HEK293 (cell line): ENCODE data around the gene MAP3K7CL.
A peak's percentile ranks its signal among the peaks of the same experiment; 100 is the strongest.

ENCODE experiments used
- KLF10 ChIP-seq: fragments of 450-650 bp; IDR thresholded peaks from 2 replicates; pipeline ENCODE4 v1.5.1; 2018; ENCODE audit warnings: missing biosample characterization, mild to moderate bottlenecking, missing genetic modification characterization
- SETDB1 ChIP-seq: IDR thresholded peaks from one replicate; pipeline ENCODE4 v1.6.1; 2017; ENCODE audit warnings: mild to moderate bottlenecking, low read length, moderate library complexity, mixed read lengths; ENCODE audit not compliant: insufficient read length
- TCF7L2 ChIP-seq: IDR thresholded peaks from 2 replicates; pipeline ENCODE4 v1.6.1; 2011; ENCODE audit warnings: low read depth, mild to moderate bottlenecking, inconsistent platforms, low read length, moderate library complexity, borderline replicate concordance
- YY2 ChIP-seq: fragments of 450-650 bp; formaldehyde crosslinking; IDR thresholded peaks from 2 replicates; pipeline ENCODE4 v1.5.1; 2016; ENCODE audit warnings: missing biosample characterization, missing genetic modification characterization
- ZNF10 ChIP-seq: fragments of 450-650 bp; formaldehyde crosslinking; IDR thresholded peaks from 2 replicates; pipeline ENCODE4 v1.5.1; 2017; ENCODE audit warnings: missing biosample characterization, missing genetic modification characterization
- ZNF239 ChIP-seq: fragments of 450-650 bp; formaldehyde crosslinking; IDR thresholded peaks from 2 replicates; pipeline ENCODE4 v1.5.1; 2016; ENCODE audit warnings: missing biosample characterization, missing genetic modification characterization
- ZNF335 ChIP-seq: fragments of 450-650 bp; formaldehyde crosslinking; conservative IDR thresholded peaks from 2 replicates; pipeline ENCODE4 v1.5.1; 2016; ENCODE audit warnings: missing biosample characterization, missing genetic modification characterization
- ZNF670 ChIP-seq: fragments of 450-650 bp; formaldehyde crosslinking; IDR thresholded peaks from 2 replicates; pipeline ENCODE4 v1.5.1; 2016; ENCODE audit warnings: missing biosample characterization, missing genetic modification characterization, low read depth
- TF ChIP-seq, protein P1 (sequence below): fragments of 450-650 bp; formaldehyde crosslinking; IDR thresholded peaks from 2 replicates; pipeline ENCODE4 v1.5.1; 2016; ENCODE audit warnings: missing biosample characterization, missing genetic modification characterization
- TF ChIP-seq, protein P2 (sequence below): fragments of 450-650 bp; formaldehyde crosslinking; IDR thresholded peaks from 2 replicates; pipeline ENCODE4 v1.5.1; 2016; ENCODE audit warnings: missing biosample characterization, missing genetic modification characterization

DNA sequence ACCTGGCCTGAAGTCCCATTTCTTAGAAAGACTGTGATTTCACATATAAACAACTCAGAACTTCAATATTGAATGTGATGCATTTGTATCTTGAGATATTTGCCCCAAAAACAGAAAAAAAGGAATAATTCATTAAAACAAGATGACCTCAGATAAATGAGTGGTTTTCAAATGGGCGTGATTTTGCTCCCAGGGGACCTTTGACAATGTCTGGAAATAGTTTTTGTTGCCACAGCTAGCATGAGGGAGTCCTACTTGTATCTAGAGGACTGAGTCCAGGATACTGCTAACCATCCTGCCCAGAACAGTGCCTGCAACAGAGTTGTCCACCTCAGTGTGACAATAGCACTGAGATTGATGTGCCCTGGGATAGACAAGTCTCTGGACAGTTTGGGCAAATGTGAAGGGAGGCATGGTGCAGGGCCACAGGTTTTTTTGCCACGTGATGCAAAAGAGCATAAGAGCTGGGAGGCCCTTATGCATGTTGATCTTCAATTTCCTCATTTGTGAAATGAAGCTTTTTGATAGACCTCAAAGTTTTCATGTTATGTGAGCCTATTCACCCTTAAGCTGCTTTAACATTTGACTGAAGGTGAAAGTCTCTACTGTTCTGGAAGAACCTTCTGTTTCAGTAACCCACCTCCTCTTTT, 46.2 kb downstream of the MAP3K7CL start:
- TF ChIP-seq ZNF239 (tag by site-specific recombination), result no peak
- TF ChIP-seq, protein P1, sequence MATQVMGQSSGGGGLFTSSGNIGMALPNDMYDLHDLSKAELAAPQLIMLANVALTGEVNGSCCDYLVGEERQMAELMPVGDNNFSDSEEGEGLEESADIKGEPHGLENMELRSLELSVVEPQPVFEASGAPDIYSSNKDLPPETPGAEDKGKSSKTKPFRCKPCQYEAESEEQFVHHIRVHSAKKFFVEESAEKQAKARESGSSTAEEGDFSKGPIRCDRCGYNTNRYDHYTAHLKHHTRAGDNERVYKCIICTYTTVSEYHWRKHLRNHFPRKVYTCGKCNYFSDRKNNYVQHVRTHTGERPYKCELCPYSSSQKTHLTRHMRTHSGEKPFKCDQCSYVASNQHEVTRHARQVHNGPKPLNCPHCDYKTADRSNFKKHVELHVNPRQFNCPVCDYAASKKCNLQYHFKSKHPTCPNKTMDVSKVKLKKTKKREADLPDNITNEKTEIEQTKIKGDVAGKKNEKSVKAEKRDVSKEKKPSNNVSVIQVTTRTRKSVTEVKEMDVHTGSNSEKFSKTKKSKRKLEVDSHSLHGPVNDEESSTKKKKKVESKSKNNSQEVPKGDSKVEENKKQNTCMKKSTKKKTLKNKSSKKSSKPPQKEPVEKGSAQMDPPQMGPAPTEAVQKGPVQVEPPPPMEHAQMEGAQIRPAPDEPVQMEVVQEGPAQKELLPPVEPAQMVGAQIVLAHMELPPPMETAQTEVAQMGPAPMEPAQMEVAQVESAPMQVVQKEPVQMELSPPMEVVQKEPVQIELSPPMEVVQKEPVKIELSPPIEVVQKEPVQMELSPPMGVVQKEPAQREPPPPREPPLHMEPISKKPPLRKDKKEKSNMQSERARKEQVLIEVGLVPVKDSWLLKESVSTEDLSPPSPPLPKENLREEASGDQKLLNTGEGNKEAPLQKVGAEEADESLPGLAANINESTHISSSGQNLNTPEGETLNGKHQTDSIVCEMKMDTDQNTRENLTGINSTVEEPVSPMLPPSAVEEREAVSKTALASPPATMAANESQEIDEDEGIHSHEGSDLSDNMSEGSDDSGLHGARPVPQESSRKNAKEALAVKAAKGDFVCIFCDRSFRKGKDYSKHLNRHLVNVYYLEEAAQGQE, result no peak
- no peak for TF ChIP-seq ZNF10 (tag by site-specific recombination)
- TF ChIP-seq, protein P2, sequence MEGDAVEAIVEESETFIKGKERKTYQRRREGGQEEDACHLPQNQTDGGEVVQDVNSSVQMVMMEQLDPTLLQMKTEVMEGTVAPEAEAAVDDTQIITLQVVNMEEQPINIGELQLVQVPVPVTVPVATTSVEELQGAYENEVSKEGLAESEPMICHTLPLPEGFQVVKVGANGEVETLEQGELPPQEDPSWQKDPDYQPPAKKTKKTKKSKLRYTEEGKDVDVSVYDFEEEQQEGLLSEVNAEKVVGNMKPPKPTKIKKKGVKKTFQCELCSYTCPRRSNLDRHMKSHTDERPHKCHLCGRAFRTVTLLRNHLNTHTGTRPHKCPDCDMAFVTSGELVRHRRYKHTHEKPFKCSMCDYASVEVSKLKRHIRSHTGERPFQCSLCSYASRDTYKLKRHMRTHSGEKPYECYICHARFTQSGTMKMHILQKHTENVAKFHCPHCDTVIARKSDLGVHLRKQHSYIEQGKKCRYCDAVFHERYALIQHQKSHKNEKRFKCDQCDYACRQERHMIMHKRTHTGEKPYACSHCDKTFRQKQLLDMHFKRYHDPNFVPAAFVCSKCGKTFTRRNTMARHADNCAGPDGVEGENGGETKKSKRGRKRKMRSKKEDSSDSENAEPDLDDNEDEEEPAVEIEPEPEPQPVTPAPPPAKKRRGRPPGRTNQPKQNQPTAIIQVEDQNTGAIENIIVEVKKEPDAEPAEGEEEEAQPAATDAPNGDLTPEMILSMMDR (tag by site-specific recombination), result no peak
- no peak for TF ChIP-seq YY2 (tag by site-specific recombination)
- TF ChIP-seq TCF7L2, result no peak
- no peak for TF ChIP-seq KLF10
- 0 out of 2 replicates have a peak, but pooled peaks have one; percentile 29 for TF ChIP-seq ZNF335 (tag by site-specific recombination)
- TF ChIP-seq ZNF670 (tag by site-specific recombination), result no peak
- no peak for TF ChIP-seq SETDB1
